Loucy (cell line): ENCODE data around the gene CCR6.

Source experiments
- EZH2phosphoT487 ChIP-seq: fragments of 200-600 bp; IDR thresholded peaks from 2 replicates; pipeline ENCODE4 v1.6.1; 2018; ENCODE audit warnings: antibody characterized with exemption, mild to moderate bottlenecking, moderate library complexity, borderline replicate concordance
- TF ChIP-seq, protein P1 (sequence below): fragments of 200-600 bp; sonication (generic); conservative IDR thresholded peaks from 2 replicates; pipeline ENCODE4 v1.5.1; 2014; ENCODE audit warnings: mild to moderate bottlenecking, antibody characterized with exemption, low read length

DNA sequence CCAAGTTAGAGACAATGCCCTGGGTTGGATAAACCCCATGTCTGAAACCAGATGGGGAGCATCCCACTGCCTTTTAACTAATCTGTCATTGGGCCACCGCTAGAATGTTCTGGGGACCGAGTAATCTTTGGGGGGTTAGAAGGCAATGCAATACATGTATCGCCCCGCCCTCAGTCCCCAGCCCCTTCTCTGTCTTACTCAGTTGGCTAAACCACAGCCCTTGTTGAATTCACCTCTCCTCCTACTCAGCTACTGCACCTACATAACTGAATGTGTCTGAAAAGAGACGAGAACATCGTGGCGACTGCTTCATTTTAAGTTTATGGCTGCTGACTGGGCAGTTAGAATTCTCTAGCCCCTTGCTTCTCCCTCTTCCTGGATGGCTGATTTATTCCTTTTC is 15.1 kb upstream of the CCR6 start:
- TF ChIP-seq EZH2phosphoT487, result no peak
- TF ChIP-seq, protein P1, sequence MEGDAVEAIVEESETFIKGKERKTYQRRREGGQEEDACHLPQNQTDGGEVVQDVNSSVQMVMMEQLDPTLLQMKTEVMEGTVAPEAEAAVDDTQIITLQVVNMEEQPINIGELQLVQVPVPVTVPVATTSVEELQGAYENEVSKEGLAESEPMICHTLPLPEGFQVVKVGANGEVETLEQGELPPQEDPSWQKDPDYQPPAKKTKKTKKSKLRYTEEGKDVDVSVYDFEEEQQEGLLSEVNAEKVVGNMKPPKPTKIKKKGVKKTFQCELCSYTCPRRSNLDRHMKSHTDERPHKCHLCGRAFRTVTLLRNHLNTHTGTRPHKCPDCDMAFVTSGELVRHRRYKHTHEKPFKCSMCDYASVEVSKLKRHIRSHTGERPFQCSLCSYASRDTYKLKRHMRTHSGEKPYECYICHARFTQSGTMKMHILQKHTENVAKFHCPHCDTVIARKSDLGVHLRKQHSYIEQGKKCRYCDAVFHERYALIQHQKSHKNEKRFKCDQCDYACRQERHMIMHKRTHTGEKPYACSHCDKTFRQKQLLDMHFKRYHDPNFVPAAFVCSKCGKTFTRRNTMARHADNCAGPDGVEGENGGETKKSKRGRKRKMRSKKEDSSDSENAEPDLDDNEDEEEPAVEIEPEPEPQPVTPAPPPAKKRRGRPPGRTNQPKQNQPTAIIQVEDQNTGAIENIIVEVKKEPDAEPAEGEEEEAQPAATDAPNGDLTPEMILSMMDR, result no peak
